ENCODE data around the gene KCNQ4.

DNA sequence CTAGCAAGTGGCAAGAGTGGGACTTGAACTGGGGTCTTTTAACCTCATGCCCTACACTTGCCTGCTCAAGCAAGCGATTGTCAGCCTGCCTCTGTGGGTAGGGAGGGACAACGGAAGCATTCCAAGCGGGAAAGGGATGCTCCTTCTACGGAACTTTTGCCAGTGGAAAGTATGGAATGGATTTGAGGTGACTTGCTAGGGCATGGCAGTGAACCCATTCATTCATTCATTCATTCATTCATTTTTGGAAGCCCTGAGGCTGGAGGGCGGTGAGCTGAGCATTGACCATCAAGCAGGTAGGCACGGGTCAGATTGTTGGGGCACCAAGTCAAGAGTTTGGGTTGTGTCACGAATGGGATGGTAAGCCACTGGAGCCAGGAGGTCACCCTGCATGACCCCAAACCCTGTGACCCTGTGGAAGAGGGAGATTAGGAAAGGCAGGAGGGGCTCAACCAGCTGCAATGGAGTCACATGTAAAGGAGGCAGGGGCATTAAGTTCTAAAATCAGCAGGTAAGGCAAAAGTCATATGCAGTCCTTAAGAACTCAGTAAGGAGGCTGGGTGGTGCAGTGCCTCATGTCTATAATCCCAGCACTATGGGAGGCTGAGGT lies 90.4 kb downstream of the KCNQ4 start:
- TF ChIP-seq EZH2 (IDR thresholded peaks at IDR 0.05; ENCODE audit: low read depth, unreplicated experiment), result no peak
- no peak for TF ChIP-seq EZH2phosphoT487 (IDR thresholded peaks at IDR 0.05; ENCODE audit: unreplicated experiment)
- TF ChIP-seq, protein P1, sequence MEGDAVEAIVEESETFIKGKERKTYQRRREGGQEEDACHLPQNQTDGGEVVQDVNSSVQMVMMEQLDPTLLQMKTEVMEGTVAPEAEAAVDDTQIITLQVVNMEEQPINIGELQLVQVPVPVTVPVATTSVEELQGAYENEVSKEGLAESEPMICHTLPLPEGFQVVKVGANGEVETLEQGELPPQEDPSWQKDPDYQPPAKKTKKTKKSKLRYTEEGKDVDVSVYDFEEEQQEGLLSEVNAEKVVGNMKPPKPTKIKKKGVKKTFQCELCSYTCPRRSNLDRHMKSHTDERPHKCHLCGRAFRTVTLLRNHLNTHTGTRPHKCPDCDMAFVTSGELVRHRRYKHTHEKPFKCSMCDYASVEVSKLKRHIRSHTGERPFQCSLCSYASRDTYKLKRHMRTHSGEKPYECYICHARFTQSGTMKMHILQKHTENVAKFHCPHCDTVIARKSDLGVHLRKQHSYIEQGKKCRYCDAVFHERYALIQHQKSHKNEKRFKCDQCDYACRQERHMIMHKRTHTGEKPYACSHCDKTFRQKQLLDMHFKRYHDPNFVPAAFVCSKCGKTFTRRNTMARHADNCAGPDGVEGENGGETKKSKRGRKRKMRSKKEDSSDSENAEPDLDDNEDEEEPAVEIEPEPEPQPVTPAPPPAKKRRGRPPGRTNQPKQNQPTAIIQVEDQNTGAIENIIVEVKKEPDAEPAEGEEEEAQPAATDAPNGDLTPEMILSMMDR (conservative IDR thresholded peaks at IDR 0.05; ENCODE audit: low read depth in 2 of 2), result no peak
- no peak for TF ChIP-seq JUNB (IDR thresholded peaks at IDR 0.05; ENCODE audit: unreplicated experiment)
- TF ChIP-seq, protein P2, sequence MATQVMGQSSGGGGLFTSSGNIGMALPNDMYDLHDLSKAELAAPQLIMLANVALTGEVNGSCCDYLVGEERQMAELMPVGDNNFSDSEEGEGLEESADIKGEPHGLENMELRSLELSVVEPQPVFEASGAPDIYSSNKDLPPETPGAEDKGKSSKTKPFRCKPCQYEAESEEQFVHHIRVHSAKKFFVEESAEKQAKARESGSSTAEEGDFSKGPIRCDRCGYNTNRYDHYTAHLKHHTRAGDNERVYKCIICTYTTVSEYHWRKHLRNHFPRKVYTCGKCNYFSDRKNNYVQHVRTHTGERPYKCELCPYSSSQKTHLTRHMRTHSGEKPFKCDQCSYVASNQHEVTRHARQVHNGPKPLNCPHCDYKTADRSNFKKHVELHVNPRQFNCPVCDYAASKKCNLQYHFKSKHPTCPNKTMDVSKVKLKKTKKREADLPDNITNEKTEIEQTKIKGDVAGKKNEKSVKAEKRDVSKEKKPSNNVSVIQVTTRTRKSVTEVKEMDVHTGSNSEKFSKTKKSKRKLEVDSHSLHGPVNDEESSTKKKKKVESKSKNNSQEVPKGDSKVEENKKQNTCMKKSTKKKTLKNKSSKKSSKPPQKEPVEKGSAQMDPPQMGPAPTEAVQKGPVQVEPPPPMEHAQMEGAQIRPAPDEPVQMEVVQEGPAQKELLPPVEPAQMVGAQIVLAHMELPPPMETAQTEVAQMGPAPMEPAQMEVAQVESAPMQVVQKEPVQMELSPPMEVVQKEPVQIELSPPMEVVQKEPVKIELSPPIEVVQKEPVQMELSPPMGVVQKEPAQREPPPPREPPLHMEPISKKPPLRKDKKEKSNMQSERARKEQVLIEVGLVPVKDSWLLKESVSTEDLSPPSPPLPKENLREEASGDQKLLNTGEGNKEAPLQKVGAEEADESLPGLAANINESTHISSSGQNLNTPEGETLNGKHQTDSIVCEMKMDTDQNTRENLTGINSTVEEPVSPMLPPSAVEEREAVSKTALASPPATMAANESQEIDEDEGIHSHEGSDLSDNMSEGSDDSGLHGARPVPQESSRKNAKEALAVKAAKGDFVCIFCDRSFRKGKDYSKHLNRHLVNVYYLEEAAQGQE (IDR thresholded peaks at IDR 0.05; ENCODE audit: unreplicated experiment), result no peak
- TF ChIP-seq CREB1 (CRISPR knock-in tag; IDR thresholded peaks at IDR 0.05; ENCODE audit: low read depth), result no peak
- no peak for TF ChIP-seq POLR2AphosphoS5 (IDR thresholded peaks at IDR 0.05; ENCODE audit: low read depth)
- no peak for TF ChIP-seq ZNF331 (CRISPR knock-in tag; IDR thresholded peaks at IDR 0.05; ENCODE audit: low read depth)
- no peak for TF ChIP-seq NANOG (IDR thresholded peaks at IDR 0.05; ENCODE audit: borderline replicate concordance)
- TF ChIP-seq, protein P3, sequence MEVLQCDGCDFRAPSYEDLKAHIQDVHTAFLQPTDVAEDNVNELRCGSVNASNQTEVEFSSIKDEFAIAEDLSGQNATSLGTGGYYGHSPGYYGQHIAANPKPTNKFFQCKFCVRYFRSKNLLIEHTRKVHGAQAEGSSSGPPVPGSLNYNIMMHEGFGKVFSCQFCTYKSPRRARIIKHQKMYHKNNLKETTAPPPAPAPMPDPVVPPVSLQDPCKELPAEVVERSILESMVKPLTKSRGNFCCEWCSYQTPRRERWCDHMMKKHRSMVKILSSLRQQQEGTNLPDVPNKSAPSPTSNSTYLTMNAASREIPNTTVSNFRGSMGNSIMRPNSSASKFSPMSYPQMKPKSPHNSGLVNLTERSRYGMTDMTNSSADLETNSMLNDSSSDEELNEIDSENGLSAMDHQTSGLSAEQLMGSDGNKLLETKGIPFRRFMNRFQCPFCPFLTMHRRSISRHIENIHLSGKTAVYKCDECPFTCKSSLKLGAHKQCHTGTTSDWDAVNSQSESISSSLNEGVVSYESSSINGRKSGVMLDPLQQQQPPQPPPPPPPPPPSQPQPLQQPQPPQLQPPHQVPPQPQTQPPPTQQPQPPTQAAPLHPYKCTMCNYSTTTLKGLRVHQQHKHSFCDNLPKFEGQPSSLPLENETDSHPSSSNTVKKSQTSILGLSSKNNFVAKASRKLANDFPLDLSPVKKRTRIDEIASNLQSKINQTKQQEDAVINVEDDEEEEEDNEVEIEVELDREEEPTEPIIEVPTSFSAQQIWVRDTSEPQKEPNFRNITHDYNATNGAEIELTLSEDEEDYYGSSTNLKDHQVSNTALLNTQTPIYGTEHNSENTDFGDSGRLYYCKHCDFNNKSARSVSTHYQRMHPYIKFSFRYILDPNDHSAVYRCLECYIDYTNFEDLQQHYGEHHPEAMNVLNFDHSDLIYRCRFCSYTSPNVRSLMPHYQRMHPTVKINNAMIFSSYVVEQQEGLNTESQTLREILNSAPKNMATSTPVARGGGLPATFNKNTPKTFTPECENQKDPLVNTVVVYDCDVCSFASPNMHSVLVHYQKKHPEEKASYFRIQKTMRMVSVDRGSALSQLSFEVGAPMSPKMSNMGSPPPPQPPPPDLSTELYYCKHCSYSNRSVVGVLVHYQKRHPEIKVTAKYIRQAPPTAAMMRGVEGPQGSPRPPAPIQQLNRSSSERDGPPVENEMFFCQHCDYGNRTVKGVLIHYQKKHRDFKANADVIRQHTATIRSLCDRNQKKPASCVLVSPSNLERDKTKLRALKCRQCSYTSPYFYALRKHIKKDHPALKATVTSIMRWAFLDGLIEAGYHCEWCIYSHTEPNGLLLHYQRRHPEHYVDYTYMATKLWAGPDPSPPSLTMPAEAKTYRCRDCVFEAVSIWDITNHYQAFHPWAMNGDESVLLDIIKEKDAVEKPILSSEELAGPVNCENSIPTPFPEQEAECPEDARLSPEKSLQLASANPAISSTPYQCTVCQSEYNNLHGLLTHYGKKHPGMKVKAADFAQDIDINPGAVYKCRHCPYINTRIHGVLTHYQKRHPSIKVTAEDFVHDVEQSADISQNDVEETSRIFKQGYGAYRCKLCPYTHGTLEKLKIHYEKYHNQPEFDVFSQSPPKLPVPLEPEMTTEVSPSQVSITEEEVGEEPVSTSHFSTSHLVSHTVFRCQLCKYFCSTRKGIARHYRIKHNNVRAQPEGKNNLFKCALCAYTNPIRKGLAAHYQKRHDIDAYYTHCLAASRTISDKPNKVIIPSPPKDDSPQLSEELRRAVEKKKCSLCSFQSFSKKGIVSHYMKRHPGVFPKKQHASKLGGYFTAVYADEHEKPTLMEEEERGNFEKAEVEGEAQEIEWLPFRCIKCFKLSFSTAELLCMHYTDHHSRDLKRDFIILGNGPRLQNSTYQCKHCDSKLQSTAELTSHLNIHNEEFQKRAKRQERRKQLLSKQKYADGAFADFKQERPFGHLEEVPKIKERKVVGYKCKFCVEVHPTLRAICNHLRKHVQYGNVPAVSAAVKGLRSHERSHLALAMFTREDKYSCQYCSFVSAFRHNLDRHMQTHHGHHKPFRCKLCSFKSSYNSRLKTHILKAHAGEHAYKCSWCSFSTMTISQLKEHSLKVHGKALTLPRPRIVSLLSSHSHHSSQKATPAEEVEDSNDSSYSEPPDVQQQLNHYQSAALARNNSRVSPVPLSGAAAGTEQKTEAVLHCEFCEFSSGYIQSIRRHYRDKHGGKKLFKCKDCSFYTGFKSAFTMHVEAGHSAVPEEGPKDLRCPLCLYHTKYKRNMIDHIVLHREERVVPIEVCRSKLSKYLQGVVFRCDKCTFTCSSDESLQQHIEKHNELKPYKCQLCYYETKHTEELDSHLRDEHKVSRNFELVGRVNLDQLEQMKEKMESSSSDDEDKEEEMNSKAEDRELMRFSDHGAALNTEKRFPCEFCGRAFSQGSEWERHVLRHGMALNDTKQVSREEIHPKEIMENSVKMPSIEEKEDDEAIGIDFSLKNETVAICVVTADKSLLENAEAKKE (CRISPR knock-in tag; IDR thresholded peaks at IDR 0.05), result no peak
- TF ChIP-seq STAT1 (IDR thresholded peaks at IDR 0.05; ENCODE audit: unreplicated experiment), result no peak
- TF ChIP-seq, protein P4, sequence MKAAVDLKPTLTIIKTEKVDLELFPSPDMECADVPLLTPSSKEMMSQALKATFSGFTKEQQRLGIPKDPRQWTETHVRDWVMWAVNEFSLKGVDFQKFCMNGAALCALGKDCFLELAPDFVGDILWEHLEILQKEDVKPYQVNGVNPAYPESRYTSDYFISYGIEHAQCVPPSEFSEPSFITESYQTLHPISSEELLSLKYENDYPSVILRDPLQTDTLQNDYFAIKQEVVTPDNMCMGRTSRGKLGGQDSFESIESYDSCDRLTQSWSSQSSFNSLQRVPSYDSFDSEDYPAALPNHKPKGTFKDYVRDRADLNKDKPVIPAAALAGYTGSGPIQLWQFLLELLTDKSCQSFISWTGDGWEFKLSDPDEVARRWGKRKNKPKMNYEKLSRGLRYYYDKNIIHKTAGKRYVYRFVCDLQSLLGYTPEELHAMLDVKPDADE (IDR thresholded peaks at IDR 0.05), result no peak

All from GM23338 (cell line).